ENCODE data around the gene SCN4A.
"Not testable (repeated sequence)": the region's sequence is repeated elsewhere in the genome, so short reads cannot be mapped to it uniquely, and the experiment has no call there.

Gene SCN4A

GRCh38 chr17:63927464-63928171 lies 45.1 kb downstream of the SCN4A start:
- DNase-seq (ENCODE audit: low read depth), result no peak

GRCh38 chr17:63926164-63926563 lies 46.6 kb downstream of the SCN4A start:
- DNase-seq (ENCODE audit: low read depth), result no peak
- TF ChIP-seq, protein P1, sequence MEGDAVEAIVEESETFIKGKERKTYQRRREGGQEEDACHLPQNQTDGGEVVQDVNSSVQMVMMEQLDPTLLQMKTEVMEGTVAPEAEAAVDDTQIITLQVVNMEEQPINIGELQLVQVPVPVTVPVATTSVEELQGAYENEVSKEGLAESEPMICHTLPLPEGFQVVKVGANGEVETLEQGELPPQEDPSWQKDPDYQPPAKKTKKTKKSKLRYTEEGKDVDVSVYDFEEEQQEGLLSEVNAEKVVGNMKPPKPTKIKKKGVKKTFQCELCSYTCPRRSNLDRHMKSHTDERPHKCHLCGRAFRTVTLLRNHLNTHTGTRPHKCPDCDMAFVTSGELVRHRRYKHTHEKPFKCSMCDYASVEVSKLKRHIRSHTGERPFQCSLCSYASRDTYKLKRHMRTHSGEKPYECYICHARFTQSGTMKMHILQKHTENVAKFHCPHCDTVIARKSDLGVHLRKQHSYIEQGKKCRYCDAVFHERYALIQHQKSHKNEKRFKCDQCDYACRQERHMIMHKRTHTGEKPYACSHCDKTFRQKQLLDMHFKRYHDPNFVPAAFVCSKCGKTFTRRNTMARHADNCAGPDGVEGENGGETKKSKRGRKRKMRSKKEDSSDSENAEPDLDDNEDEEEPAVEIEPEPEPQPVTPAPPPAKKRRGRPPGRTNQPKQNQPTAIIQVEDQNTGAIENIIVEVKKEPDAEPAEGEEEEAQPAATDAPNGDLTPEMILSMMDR (IDR thresholded peaks at IDR 0.05; ENCODE audit: low read length, missing control alignments), result no peak
- no peak overlapping the region for H3K4me3 ChIP-seq (replicated peaks; ENCODE audit: low read depth, low read length)

More at GRCh38 chr17:63927464-63928171, 45.1 kb downstream of the SCN4A start:
- H3K4me3 ChIP-seq (replicated peaks; ENCODE audit: low read depth, low read length), result no peak overlapping the region
- TF ChIP-seq, protein P1 (IDR thresholded peaks at IDR 0.05; ENCODE audit: low read length, missing control alignments), result no peak

- DNase-seq (ENCODE audit: low read depth), result no peak
- no peak overlapping the region for H3K4me3 ChIP-seq (replicated peaks; ENCODE audit: low read depth, low read length)
- TF ChIP-seq, protein P1 (IDR thresholded peaks at IDR 0.05; ENCODE audit: low read length, missing control alignments), result no peak
These were observed 47.1 kb downstream of the SCN4A start for GRCh38 chr17:63925615-63926014.

- not testable (repeated sequence) for H3K4me3 ChIP-seq (replicated peaks; ENCODE audit: low read depth, low read length); DNase-seq (ENCODE audit: low read depth)
These were observed 50.3 kb downstream of the SCN4A start for GRCh38 chr17:63922402-63922801.

DNA sequence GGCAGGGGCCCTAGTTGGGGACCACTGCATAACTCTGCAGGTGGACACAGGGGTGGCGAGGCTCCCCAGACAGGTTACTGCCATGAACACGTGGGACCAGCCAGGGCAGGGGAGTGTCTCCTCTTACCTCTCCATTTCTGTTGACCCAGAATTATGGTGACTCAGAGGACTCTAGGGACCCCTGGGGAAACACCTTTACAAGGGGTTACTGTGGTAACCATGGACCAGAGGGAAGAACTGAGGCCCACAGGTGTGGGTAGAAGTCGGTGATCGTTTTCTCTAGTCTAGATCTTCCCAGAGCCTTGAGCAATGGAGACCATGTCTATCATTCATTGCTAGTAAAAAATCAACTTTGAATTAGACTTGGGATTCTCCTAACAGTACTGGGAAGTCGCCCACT lies 51.9 kb downstream of the SCN4A start:
- not testable (repeated sequence) for H3K4me3 ChIP-seq (replicated peaks; ENCODE audit: low read depth, low read length); DNase-seq (ENCODE audit: low read depth)

DNA sequence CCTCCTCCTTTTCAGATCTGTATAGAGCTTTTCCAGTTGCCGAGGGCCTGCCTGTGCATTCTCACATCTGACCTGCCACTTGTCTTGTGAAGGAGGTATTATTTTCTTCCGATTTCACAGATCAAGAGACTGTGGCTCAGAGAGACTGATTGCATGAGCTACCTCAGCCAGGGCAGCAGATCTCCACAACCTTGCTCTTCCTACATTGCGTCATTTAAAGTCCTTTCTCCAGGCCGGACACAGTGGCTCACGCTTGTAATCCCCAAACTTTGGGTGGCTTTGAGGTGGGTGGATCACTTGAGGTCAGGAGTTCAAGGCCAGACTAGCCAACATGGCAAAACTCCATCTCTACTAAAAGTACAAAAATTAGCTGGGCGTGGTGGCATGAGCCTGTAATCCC lies 52.7 kb downstream of the SCN4A start:
- H3K4me3 ChIP-seq (replicated peaks; ENCODE audit: low read depth, low read length); DNase-seq (ENCODE audit: low read depth): not testable (repeated sequence)

GRCh38 chr17:63919311-63919723 lies 53.4 kb downstream of the SCN4A start:
- peak; percentile 67 for DNase-seq (ENCODE audit: low read depth)
- H3K4me3 ChIP-seq (replicated peaks; ENCODE audit: low read depth, low read length), result no peak overlapping the region
- TF ChIP-seq, protein P1 (IDR thresholded peaks at IDR 0.05; ENCODE audit: low read length, missing control alignments), result peak; percentile 88

DNA sequence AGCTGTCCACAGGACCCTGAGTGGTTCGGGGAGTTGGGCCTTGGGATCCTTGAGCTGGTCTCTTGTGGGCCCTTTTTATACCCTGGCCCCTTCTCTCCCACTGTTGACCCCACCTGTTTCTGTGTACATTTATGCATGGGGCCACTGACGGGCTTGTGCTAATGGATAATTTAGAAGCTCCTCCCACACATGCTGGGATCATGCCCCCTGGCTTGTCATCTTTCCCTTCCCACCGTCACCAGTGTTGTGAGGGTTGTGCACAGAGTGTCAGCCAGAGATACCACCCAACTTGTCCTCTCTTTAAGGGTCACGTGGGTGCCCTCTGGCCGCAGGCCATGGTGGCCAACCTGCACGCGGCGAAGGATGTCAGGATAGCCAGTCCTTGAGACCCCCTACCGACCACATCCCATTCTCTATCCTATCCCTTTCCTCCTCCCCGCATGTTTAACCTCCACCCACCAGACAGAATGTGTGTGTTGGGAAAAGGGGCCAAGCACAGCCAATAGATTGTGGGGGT lies 53.9 kb downstream of the SCN4A start, which contains the start of gene GH1:
TSS of gene GH1 (minus strand) at position 51 of the 517 bp plus-strand sequence. CDS start 63 bp downstream, outside the sequence.
- H3K4me3 ChIP-seq (replicated peaks; ENCODE audit: low read depth, low read length); DNase-seq (ENCODE audit: low read depth): not testable (repeated sequence)

DNA sequence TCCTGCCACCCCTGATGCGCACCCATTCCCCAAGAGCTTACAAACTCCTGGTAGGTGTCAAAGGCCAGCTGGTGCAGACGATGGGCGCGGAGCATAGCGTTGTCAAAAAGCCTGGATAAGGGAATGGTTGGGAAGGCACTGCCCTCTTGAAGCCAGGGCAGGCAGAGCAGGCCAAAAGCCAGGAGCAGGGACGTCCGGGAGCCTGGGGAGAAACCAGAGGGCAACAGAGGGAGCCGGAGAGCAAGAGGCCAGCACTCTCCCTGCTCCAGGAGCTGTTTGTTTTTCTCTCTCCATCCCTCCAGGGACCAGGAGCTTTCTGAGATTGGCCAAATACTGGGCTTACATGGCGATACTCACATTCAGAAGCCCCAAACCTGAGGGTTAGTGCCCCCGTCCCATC lies 54.4 kb downstream of the SCN4A start:
- no peak for DNase-seq (ENCODE audit: low read depth)
- TF ChIP-seq, protein P1 (IDR thresholded peaks at IDR 0.05; ENCODE audit: low read length, missing control alignments), result no peak
- no peak overlapping the region for H3K4me3 ChIP-seq (replicated peaks; ENCODE audit: low read depth, low read length)

All from fibroblast of pulmonary artery (primary cell).